Spleen (tissue), 11 donors: Measurements from ENCODE around the gene CHD9. TPM values are rescaled to one million over a fixed set of nuclear protein-coding genes. Genes with fewer than 3 reads are reported as not detected.

ENCODE experiments used
- DNase-seq: peaks from one replicate; pipeline ENCODE4 v3.0.0-alpha.2; 2020
- H3K27ac ChIP-seq, 8 donors: fragments of 200-600 bp; sonication (generic) in 7 of 8; 1 replicate in 4 of 8; 2 replicates in 4 of 8; pipeline versions ENCODE4 v1.5.0 to v1.8.0; 2016 to 2021; ENCODE audit warnings: inconsistent platforms in 4 of 8, mild to moderate bottlenecking in 4 of 8, moderate library complexity in 1 of 8
- H3K27me3 ChIP-seq, 7 donors: fragments of 200-600 bp; sonication (generic) in 6 of 7; replicated peaks in 1 of 7; 1 replicate in 4 of 7; 2 replicates in 3 of 7; pipeline versions ENCODE4 v1.5.0 to v1.8.0; 2016 to 2021; ENCODE audit warnings: inconsistent platforms in 3 of 7, mild to moderate bottlenecking in 1 of 7
- H3K36me3 ChIP-seq, 6 donors: fragments of 200-600 bp; sonication (generic) in 5 of 6; 1 replicate in 4 of 6; 2 replicates in 2 of 6; pipeline versions ENCODE4 v1.5.0 to v1.8.0; 2016 to 2021; ENCODE audit warnings: inconsistent platforms in 2 of 6
- H3K4me1 ChIP-seq, 6 donors: fragments of 200-600 bp; sonication (generic) in 5 of 6; 1 replicate in 3 of 6; 2 replicates in 3 of 6; pipeline versions ENCODE4 v1.5.0 to v1.8.0; 2016 to 2021; ENCODE audit warnings: inconsistent platforms in 3 of 6
- H3K4me3 ChIP-seq, 8 donors: fragments of 200-600 bp; sonication (generic) in 7 of 8; 1 replicate in 4 of 8; 2 replicates in 4 of 8; pipeline versions ENCODE4 v1.5.0 to v1.8.0; 2016 to 2021; ENCODE audit warnings: inconsistent platforms in 4 of 8, mild to moderate bottlenecking in 4 of 8, moderate library complexity in 2 of 8
- H3K9me3 ChIP-seq, 8 donors: fragments of 200-600 bp; sonication (generic) in 7 of 8; 1 replicate in 4 of 8; 2 replicates in 4 of 8; pipeline versions ENCODE4 v1.5.0 to v1.8.0; 2016 to 2021; ENCODE audit warnings: inconsistent platforms in 4 of 8
- CTCF ChIP-seq, 11 experiments: fragments of 200-600 bp in 7 of 11; fragments of 450-650 bp in 4 of 11; sonication (generic) in 4 of 11; IDR thresholded peaks in 8 of 11; conservative IDR thresholded peaks in 3 of 11; 1 replicate in 7 of 11; 2 replicates in 4 of 11; pipeline versions ENCODE4 v1.4.0 to v1.8.0; 2016 to 2021; ENCODE audit warnings: antibody characterized with exemption in 11 of 11, inconsistent platforms in 4 of 11, mild to moderate bottlenecking in 1 of 11
- POLR2A ChIP-seq, 3 donors: fragments of 450-650 bp; IDR thresholded peaks; one replicate each; pipeline ENCODE4 v1.5.1; 2017; ENCODE audit warnings: antibody characterized with exemption in 3 of 3, mild to moderate bottlenecking in 1 of 3
- POLR2AphosphoS5 ChIP-seq, 3 donors: sonication (generic); formaldehyde crosslinking; IDR thresholded peaks; one replicate each; pipeline ENCODE4 v1.5.1; 2017; ENCODE audit warnings: antibody characterized with exemption in 3 of 3
- WGBS, 5 donors: extraction: QIAGEN DNeasy Blood & Tissue Kit in 3 of 5; methylation state at CpG; one replicate each; pipeline versions ENCODE4 v1.1.5 to v1.1.7; 2013 to 2018; 5-methylcytosine and 5-hydroxymethylcytosine counted together
- intact Hi-C: fragments of 100-400 bp; cut with DNase I; formaldehyde crosslinking; loops from one replicate; pipeline ENCODE4 v1.15.0; 2023; ENCODE audit warnings: low total_unique reads
- polyA plus RNA-seq, 3 donors: library from polyadenylated mRNA; stranded (reverse); fragments of 200-250 nt; gene quantifications; one replicate each; pipeline ENCODE4 v1.2.1, GENCODE V29; 2013
- total RNA-seq, 7 donors: library from RNA; depleted of rRNA in 3 of 7; stranded (reverse); fragments of >200 nt in 3 of 7; fragmentation: NEBNext Ultra II Directional in 4 of 7; extraction: Animal tissue kit (Norgen Biotek cat#: 25700) in 4 of 7; gene quantifications; one replicate each; pipeline versions ENCODE4 v1.1.0 to v1.2.1, GENCODE V29; 2016 to 2021
- donor health status: healthy with polysubstance abuse.
- donor health status: DM: no; HTN: no; CAD: no; lungs with moderate emphysema.
- donor health status: DM: no; HTN: no; CAD: no.
- donor health status: Bipolar disorder and iron deficiency.
- donor health status: healthy.
- donor health status: DM: no; HTN: no; CAD: no.
- donor health status: DM: yes; HTN: yes; CAD: no.

CHD9 gene
- total and polyA plus RNA-seq, 10 donors, result 16.7 to 93.3 (median 76.0) TPM

- TF ChIP-seq POLR2A (IDR thresholded peaks at IDR 0.05), result no peak
- TF ChIP-seq CTCF (IDR thresholded peaks at IDR 0.05 in 8 of 11, conservative IDR thresholded peaks at IDR 0.05 in 3 of 11), result no peak
Observed at GRCh38 chr16:53337294-53337693, 282.5 kb downstream of the CHD9 start.

GRCh38 chr16:53341792-53342191 is 287.0 kb downstream of the CHD9 start:
- no peak overlapping the region for H3K4me3 ChIP-seq
- WGBS, 5 donors, result 83 to 90% (median 87%) methylated on average over 6 of the region's 6 CpGs
- no peak for DNase-seq
- H3K27ac ChIP-seq, result no peak overlapping the region
- H3K4me1 ChIP-seq, result no peaks in the 10 kb centered on the region
- H3K9me3 ChIP-seq, result no peaks in the 10 kb centered on the region
- no peak for TF ChIP-seq POLR2A (IDR thresholded peaks at IDR 0.05)
- TF ChIP-seq CTCF (IDR thresholded peaks at IDR 0.05 in 8 of 11, conservative IDR thresholded peaks at IDR 0.05 in 3 of 11), result no peak
- no peak for TF ChIP-seq POLR2AphosphoS5 (IDR thresholded peaks at IDR 0.05)
- intact Hi-C loops, result no loop called here
- no peaks in the 10 kb centered on the region for H3K27me3 ChIP-seq
- H3K36me3 ChIP-seq, result no peaks in the 10 kb centered on the region

More at GRCh38 chr16:53337294-53337693, 282.5 kb downstream of the CHD9 start:
- Histone ChIP-seq H3K27ac (no peak overlapping the region), H3K4me1 (peaks cover 0 to 4% (median 0%) of the 10 kb centered on the region in 6 donors), H3K36me3 (no peaks in the 10 kb centered on the region), H3K9me3 (no peaks in the 10 kb centered on the region), H3K4me3 (no peak overlapping the region), H3K27me3 (no peaks in the 10 kb centered on the region)
- no peak for DNase-seq
- intact Hi-C loops, result no loop called here

GRCh38 chr16:53355064-53355463 is 300.3 kb downstream of the CHD9 start:
- H3K4me1 ChIP-seq, result no peaks in the 10 kb centered on the region
- H3K4me3 ChIP-seq, result no peak overlapping the region
- peaks cover 0 to 12% (median 6%) of the 10 kb centered on the region in 8 donors for H3K9me3 ChIP-seq
- 85 to 93% (median 87%) methylated on average over 11 of the region's 11 CpGs for WGBS, 5 donors
- TF ChIP-seq CTCF (IDR thresholded peaks at IDR 0.05 in 8 of 11, conservative IDR thresholded peaks at IDR 0.05 in 3 of 11) (no peak), POLR2A (IDR thresholded peaks at IDR 0.05) (no peak), POLR2AphosphoS5 (IDR thresholded peaks at IDR 0.05) (no peak)
- no peaks in the 10 kb centered on the region for H3K36me3 ChIP-seq
- intact Hi-C loops, result no loop called here
- H3K27me3 ChIP-seq, result peaks cover 0 to 27% (median 0%) of the 10 kb centered on the region in 7 donors
- no peak overlapping the region for H3K27ac ChIP-seq
- DNase-seq, result no peak

- H3K27me3 ChIP-seq, result peaks cover 0 to 27% (median 0%) of the 10 kb centered on the region in 7 donors
- intact Hi-C loops, result no loop called here
- H3K36me3 ChIP-seq, result no peaks in the 10 kb centered on the region
- TF ChIP-seq CTCF (IDR thresholded peaks at IDR 0.05 in 8 of 11, conservative IDR thresholded peaks at IDR 0.05 in 3 of 11) (no peak), POLR2AphosphoS5 (IDR thresholded peaks at IDR 0.05) (no peak), POLR2A (IDR thresholded peaks at IDR 0.05) (no peak)
- no peak overlapping the region for H3K27ac ChIP-seq
- WGBS, 5 donors, result 52 to 62% (median 55%) methylated on average over 3 to 4 of the region's 4 CpGs
- DNase-seq, result no peak
- no peaks in the 10 kb centered on the region for H3K9me3 ChIP-seq
- H3K4me1 ChIP-seq, result no peaks in the 10 kb centered on the region
- H3K4me3 ChIP-seq, result no peak overlapping the region
Observed at GRCh38 chr16:53356478-53357207, 301.9 kb downstream of the CHD9 start.
